GM21528 (cell line): Measurements from ENCODE around the gene PDE1C.

ENCODE experiments used
- ATAC-seq: cut with Tn5 transposase; IDR thresholded peaks from one replicate; pipeline ENCODE4 v1.9.1; 2021; ENCODE audit warnings: mild to moderate bottlenecking, moderate library complexity; ENCODE audit not compliant: unreplicated experiment, low FRiP score

The PDE1C gene

DNA sequence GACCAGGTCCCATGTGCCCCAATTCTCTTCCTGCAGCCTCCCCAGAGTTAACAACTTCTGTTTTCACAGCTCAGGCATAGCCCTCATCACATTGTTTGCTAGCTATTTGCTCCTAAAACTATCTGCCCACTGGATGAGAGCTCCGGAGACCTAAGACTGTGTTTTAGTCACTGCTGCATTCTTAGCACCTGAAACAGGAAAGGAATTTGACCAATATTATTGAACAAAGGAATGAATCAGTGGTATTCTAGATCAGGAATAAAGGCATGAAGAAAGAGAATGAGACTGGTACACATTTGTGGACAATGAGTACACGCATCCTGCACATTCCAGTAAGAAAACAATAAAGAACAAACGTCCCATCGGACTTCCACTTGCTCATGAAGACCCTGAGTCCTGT is 328.4 kb downstream of the PDE1C start:
- ATAC-seq = no peak

DNA sequence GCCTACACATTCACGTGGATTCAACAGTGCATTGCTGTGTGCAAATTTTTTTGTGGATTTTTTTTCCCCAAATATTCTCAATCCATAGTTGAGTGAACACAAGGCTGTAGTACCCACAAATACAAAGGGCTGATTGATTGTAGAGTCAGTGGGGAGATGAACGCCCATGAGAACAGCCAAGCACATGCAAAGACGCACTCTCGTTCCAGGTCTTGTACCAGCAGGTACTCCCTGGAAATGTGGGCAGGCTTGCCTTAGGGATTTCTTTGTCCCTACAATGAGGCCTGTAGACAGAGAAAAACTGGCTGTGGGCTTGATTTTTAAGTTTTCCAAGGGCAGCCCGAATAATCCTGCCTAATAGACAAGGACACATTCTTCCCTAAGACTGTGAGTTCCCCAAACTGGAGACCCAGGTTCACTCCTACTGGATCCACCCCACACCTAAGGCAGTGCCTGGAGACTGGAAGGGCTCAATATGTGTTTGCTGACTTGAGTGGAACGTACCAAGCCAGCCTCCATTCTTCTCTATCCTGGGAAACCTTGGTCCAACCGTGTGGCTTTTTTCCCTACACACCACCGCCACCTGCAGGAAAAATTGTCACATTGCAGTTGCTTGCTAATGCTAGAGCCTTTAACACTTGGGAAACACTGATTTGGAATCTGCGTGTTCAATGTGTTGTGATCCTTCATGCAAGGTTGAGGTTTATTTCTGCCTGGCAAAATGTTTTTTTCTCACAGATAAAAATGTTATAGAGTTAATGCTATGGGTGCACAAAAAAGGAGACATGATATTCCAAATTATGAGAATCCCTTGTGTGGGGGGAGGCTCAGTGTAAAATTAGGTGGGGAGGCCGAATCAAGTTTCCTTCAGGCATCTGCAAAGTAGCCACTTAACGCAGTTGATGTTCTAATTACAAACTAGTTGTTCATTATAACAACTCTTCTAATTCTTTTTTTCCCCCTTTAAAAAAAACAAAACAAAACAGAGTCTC is 333.9 kb downstream of the PDE1C start:
- ATAC-seq = no peak

DNA sequence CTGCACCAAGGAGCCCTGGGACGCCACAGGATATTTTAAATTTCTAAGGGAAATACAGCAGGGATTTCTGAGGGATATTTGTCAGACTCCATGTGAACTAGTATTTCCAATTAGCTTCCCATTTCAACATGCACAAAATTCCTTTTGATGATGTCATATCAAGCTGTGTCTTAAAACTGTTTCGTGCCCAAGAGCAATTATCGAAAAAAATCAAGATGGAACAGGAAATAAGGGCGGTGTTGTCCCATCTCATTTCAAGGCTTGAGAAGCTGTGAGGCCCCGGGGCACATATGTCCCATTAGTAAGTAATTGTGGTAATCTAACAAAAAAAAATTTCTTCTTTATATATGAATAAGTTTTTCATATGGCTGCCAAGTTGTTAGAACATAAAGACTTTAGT is 335.8 kb downstream of the PDE1C start:
- no peak for ATAC-seq

DNA sequence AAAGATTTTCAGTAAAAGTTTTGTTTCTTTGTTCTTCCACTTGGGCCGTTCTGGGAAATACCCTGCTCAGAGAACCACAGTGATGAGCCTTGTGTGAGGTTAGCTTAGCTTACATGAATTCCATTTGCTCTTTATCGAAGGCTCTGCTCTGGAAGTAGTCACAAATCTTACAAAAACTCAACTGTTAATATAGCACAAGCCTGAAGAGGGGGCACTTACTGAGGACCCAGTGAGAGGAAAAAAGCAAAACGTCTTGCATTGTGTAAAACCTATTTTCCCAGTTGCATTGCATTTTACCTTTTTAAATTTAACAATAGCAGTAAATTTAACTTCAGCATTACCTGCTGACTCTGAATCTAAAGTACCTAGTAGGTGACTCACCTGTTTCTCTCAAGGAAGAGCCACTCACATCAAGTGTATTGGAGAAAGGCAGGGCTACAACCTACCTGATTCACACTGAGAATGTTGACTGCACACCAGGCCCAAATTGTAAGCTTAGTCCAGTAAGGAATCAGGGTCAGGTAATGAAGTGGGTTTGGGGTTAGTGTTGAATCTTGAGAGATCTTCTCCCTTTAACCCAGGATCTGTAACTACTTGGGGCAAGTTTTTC is 340.9 kb downstream of the PDE1C start:
- no peak for ATAC-seq

DNA sequence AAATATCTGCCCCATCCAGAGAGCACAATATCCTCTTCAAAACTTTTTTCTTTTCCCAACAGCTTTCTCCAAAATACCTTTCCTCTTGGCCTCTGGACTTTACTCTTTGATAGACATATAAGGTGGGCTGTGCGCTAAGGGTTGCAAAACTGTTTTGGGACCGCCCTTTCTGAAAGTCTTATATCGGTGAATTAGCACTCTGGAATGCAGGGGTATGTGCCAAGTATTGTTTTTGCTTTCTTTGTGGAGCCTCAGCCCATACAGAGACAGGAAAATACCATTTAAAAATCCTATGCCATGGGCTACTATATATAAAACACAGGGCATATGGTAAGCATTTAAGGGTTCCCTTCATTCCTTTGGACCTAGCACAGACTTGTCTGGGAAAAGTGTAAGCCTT is 345.5 kb downstream of the PDE1C start:
- no peak for ATAC-seq

DNA sequence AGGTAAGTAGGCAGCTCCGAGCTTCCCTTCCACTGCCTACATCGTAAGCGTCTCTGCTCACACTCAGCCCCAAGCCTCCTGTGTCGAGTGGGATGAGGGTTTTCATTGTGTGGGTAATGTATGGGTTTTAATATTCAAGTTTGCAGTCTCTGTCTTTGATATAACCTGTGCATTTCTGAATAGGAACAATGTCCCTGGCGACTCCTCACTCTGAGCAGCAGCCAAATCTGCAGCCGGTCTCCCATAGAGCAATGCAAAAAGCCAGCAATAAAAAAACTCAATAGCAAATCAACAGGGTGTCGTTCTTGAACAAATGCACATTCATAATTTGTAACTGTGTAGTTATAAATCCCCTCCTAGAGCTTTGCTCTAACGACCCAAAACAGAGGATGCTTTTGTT is 349.8 kb downstream of the PDE1C start:
- no peak for ATAC-seq

DNA sequence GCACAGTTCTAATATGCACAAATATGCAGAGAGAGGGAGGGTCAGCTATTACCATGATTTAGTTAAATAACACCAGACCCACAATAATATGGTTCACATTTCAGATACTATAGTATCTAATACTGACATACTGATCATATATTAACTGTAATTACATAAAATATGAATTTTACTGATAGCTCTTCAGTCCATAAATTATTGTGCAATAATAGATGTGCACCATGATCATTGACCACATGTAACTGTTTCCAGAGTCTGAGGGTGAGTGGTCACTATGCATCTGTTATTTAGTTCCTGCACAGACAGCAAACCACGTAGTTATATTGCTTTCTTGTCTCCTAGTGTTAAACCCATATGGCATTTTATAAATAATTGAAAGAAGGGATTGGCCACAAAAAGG is 353.9 kb downstream of the PDE1C start:
- ATAC-seq = no peak

DNA sequence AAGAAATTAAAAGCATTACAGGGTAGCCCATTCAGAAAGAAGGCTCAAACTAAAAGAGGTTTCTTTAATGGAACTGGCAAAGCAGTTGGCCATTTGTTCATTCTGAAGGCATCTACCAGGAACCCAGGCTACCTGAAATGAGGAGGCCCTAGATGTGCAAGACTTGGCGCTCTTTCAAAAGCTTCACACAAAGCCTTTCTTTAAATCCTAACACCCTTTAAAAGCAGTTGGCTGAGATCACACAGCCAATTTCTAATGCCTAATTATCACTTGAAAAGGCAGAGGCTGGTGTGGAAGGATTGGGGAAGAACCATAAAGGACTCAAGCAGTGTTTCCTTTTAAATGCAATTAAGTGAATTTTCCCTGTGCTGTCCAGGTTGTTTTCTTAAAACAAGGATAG is 360.0 kb downstream of the PDE1C start:
- ATAC-seq = no peak

DNA sequence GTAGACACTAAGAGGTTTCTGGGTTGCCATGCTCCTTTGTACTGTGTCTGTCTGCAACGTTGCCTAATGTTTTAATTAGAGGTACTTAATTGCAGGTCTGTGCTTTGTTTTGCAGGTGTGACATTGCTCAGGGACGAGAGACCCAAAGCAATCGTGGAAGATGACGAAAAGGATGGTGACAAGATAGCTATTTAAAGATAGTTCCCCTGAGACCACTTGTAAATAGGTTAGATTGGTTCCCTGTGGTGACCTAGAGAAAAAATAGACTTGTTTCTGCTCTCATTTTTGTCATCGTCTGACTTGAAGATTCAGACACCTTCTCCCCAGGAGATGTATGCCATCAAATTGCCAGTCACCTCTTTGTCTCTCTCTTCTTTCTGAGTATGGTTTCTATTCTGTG is 363.1 kb downstream of the PDE1C start:
- ATAC-seq = no peak

DNA sequence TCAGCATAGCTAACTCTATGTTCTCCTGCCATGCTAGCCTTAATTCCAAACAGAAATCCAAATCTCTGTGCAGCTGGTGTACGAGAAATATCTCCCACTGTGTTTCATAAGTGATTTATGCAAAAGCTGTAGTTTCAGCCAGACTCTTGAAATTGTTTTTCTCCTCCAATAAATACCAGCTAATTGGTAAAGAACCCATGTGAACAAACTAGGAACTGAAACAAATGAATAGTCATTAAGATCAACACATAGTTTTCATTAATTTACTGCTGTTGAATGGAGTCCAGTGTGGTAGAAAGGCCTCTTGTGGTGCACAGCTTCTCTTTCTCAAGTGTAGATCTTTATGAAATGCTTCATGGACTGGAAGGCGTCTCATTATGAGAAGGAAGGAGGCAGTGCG is 364.8 kb downstream of the PDE1C start:
- no peak for ATAC-seq

DNA sequence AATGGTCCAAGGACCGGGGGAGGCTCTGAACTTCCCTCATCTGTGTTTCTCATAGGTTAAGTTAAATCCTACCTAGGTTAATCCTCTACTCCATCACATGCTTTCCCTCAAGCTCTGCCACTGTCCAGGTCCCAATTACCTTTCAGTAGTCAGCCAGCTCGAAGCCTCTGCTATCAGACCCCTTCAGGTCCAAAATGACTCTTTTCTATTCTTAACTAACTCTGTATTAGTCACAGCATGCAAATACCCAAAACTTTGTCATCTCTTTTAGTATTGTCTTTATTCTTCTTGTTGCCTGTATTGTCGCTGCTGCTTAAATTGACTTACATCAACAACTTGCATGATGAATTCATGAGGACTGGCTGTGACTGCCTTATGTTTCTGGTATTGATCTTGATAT is 367.9 kb downstream of the PDE1C start:
- no peak for ATAC-seq
